AG04450 (cell line): Measurements from ENCODE around the gene CDH4. TPM values are rescaled to one million over a fixed set of nuclear protein-coding genes. Genes with fewer than 3 reads are reported as not detected.

Experiments
- CTCF ChIA-PET: fragments of 300-600, 350-600 bp; formaldehyde crosslinking; extraction: SDS; loops from one replicate; lab custom pipeline; 2022; ENCODE audit warnings: antibody characterized with exemption, inconsistent platforms; lab: Charles Lee
- POLR2A ChIA-PET: fragments of 350-600 bp; formaldehyde crosslinking; extraction: SDS; loops from one replicate; lab custom pipeline; 2021; ENCODE audit warnings: antibody characterized with exemption, inconsistent platforms; lab: Yijun Ruan, JAX
- DNase-seq: peaks from one replicate; pipeline ENCODE4 v3.0.0-alpha.2; 2011; ENCODE audit warnings: low read depth, low spot score
- H3K27ac ChIP-seq: one replicate; pipeline ENCODE4 v1.5.1; 2012; ENCODE audit warnings: low read depth, low read length, control low read depth
- H3K27me3 ChIP-seq: one replicate; pipeline ENCODE4 v1.6.0; 2012; ENCODE audit warnings: low read length; ENCODE audit not compliant: control insufficient read depth, insufficient read depth
- H3K4me3 ChIP-seq: 2 replicates; pipeline ENCODE4 v1.5.1; 2011; ENCODE audit warnings: mild to moderate bottlenecking, low read depth, low read length, control low read depth
- H3K9me3 ChIP-seq: 2 replicates; pipeline ENCODE4 v1.5.1; 2012; ENCODE audit warnings: low read length; ENCODE audit not compliant: control insufficient read depth, insufficient read depth
- polyA plus RNA-seq: library from polyadenylated mRNA; depleted of rRNA; stranded (reverse); fragments of >200 nt; gene quantifications from 2 replicates; pipeline ENCODE4 v1.2.3, GENCODE V29; 2011
- TF ChIP-seq, protein P1 (sequence below): IDR thresholded peaks from 2 replicates; pipeline ENCODE4 v1.5.1; 2011; ENCODE audit warnings: low read depth, low read length, control low read depth, inconsistent platforms

The CDH4 gene
- polyA plus RNA-seq, 1 experiment = 1.6 TPM

DNA sequence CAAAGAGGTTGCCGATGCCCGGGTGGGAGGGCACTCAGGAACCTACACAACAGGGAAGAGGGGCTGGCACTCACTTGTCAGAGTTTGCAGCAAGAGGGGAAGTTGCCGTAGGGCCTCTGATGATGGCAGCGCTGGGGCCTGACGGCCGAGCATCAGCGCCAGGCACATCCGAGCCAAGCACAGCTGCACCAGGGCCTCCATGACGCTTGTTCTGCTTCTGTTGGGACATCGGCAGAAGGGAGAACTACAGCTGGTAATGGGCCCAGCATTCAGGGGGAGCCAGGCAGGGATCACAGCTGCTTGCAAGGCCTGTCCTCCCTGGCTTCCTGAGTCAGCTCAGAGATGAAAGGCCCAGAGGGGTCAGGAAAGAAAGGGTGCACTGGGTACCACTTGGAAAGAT, 367.7 kb downstream of the CDH4 start:
- no peak for DNase-seq
- Histone ChIP-seq H3K9me3 (peaks cover 4% of the 10 kb centered on the region; the same call in 1 of the 2 replicates), H3K27ac (no peak overlapping the region), H3K4me3 (no peak overlapping the region), H3K27me3 (peaks cover 2% of the 10 kb centered on the region)
- TF ChIP-seq, protein P1, sequence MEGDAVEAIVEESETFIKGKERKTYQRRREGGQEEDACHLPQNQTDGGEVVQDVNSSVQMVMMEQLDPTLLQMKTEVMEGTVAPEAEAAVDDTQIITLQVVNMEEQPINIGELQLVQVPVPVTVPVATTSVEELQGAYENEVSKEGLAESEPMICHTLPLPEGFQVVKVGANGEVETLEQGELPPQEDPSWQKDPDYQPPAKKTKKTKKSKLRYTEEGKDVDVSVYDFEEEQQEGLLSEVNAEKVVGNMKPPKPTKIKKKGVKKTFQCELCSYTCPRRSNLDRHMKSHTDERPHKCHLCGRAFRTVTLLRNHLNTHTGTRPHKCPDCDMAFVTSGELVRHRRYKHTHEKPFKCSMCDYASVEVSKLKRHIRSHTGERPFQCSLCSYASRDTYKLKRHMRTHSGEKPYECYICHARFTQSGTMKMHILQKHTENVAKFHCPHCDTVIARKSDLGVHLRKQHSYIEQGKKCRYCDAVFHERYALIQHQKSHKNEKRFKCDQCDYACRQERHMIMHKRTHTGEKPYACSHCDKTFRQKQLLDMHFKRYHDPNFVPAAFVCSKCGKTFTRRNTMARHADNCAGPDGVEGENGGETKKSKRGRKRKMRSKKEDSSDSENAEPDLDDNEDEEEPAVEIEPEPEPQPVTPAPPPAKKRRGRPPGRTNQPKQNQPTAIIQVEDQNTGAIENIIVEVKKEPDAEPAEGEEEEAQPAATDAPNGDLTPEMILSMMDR = no peak
- POLR2A ChIA-PET = no interaction called here
- CTCF ChIA-PET = no interaction called here

DNA sequence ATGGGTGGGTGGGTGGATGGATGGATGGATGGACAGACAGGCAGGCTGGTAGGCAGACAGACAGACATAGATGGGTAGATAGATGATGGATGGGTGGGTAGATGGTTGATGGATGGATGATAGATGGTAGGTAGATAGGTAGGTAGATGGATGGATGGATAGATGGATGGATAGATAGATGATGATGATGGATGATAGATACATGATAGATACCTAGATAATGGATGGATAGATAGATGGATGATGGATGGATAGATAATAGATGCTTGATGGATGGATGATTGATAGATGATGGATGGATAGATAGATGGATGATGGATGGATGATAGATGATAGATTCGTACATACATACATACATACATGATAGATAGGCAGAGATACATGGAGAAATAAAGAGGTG, 368.1 kb downstream of the CDH4 start:
- POLR2A ChIA-PET = no interaction called here
- H3K27me3 ChIP-seq = peaks cover 2% of the 10 kb centered on the region
- DNase-seq = no peak
- TF ChIP-seq, protein P1 = no peak
- H3K27ac ChIP-seq = no peak overlapping the region
- CTCF ChIA-PET = no interaction called here
- H3K4me3 ChIP-seq = no peak overlapping the region
- peaks cover 4% of the 10 kb centered on the region; the same call in 1 of the 2 replicates for H3K9me3 ChIP-seq

DNA sequence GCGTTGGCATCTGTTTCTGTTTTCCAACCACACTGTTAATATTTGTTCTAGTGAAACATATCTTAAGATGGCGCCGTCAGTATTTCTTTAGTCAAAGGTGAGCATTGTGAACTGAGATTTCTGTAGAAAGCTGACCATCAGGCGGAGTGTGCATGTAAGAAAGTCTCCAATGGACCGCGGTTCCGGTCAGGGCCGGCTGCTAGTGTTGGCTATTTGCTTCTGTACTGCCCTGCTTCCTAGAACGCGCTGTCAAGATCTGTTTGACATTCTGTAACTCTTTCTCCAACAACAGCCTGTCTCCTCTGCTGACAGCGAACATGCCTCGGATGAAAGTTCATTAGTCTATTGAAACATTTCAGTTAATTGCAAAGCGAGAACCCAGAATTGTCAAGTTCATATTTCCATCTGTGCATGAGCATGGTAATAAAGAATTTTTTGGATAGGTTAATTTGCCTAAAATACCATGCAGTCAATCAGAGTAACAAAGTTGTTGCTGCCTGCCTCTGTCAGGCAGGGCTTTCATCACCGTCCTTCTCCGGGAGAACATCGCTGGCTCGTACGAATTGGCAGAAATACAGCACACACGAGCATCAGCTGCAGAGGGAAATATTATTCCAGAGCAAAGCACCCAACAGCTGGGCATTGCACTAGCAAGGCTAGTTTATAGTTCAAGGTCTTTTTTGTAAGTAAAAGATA, 369.1 kb downstream of the CDH4 start:
- no peak overlapping the region for H3K4me3 ChIP-seq
- ChIA-PET CTCF (no interaction called here), POLR2A (no interaction called here)
- peaks cover 2% of the 10 kb centered on the region for H3K27me3 ChIP-seq
- TF ChIP-seq, protein P1 = no peak
- H3K27ac ChIP-seq = no peak overlapping the region
- no peak for DNase-seq
- H3K9me3 ChIP-seq = peaks cover 4% of the 10 kb centered on the region; the same call in 1 of the 2 replicates

DNA sequence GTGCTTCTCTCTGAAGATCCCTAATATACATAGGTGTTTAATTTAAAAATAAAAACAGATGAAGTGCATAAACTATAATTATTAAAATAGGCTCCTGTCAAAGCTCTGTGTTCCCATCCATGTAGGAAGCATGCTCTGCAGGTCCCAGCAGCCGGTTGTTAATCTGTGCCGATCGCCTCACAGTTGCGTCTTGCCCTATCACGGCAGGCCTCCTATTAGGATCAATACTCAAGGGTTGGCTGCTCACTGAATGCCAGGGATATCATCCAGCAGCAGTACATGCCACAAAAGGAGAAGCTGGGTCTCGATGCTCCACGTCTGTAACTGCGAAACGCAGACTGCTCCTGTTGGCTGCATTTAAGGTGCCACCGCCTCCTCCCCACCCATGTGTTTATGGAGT, 369.8 kb downstream of the CDH4 start:
- Histone ChIP-seq H3K27ac (no peak overlapping the region), H3K27me3 (peaks cover 2% of the 10 kb centered on the region), H3K9me3 (peaks cover 4% of the 10 kb centered on the region; the same call in 1 of the 2 replicates), H3K4me3 (no peak overlapping the region)
- ChIA-PET POLR2A (no interaction called here), CTCF (no interaction called here)
- DNase-seq = no peak
- TF ChIP-seq, protein P1 = no peak

DNA sequence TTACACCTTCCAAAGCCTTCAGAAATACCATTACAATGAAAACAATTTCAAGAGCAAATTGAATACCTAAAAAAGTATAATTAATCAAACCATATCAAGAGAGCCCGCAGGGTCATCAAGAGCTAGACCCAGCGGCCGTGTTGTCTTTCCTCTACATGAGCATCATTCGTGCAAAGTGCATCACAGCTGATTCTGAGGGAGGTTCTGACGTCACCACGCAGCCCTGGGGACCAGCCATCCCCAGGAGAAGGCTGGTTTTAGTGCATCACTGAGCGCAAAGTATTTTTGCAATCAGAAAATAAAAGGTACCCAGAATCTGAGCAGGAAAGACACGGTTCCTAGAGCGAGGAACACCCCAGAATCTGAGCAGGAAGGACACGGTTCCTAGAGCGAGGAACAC, 371.4 kb downstream of the CDH4 start:
- Histone ChIP-seq H3K4me3 (no peak overlapping the region), H3K27ac (no peak overlapping the region), H3K27me3 (peaks cover 2% of the 10 kb centered on the region), H3K9me3 (no peaks in the 10 kb centered on the region; the same call in 1 of the 2 replicates)
- TF ChIP-seq, protein P1 = no peak
- DNase-seq = no peak
- CTCF ChIA-PET = no interaction called here
- POLR2A ChIA-PET = no interaction called here
